SK-N-SH treated with all-trans-retinoic acid at 6 μM for 48 hours (cell line): ENCODE data around the gene CLOCK.

ENCODE experiments used
- ATAC-seq: fragments of 200-7000 bp; cut with Tn5 transposase; 3 replicates; pipeline ENCODE4 v1.9.1; 2020; ENCODE audit warnings: mild to moderate bottlenecking, moderate library complexity
- ARNTL ChIP-seq: fragments of 450-650 bp; formaldehyde crosslinking; IDR thresholded peaks from 2 replicates; pipeline ENCODE4 v1.5.0; 2020; ENCODE audit warnings: low read depth, mild to moderate bottlenecking, moderate library complexity, borderline replicate concordance
- BACH2 ChIP-seq: fragments of 250-450 bp; sonication (Bioruptor Pico); IDR thresholded peaks from 2 replicates; pipeline ENCODE4 v1.9.0; 2021; ENCODE audit warnings: mild to moderate bottlenecking, borderline replicate concordance
- CSDC2 ChIP-seq: fragments of 250-450 bp; sonication (Bioruptor Pico); IDR thresholded peaks from 2 replicates; pipeline ENCODE4 v1.5.0; 2020; ENCODE audit warnings: mild to moderate bottlenecking, moderate library complexity
- ESRRG ChIP-seq: fragments of 250-450 bp; sonication (Bioruptor Pico); IDR thresholded peaks from 2 replicates; pipeline ENCODE4 v1.6.1; 2021; ENCODE audit warnings: mild to moderate bottlenecking
- GLIS3 ChIP-seq: fragments of 250-450 bp; sonication (Bioruptor Pico); IDR thresholded peaks from 2 replicates; pipeline ENCODE4 v1.5.0; 2020; ENCODE audit warnings: mild to moderate bottlenecking, moderate library complexity
- ISL1 ChIP-seq: fragments of 250-450 bp; sonication (Bioruptor Pico); IDR thresholded peaks from 2 replicates; pipeline ENCODE4 v2.1.2; 2022; ENCODE audit warnings: mild to moderate bottlenecking, moderate library complexity
- OSR1 ChIP-seq: fragments of 250-450 bp; sonication (Bioruptor Pico); IDR thresholded peaks from 2 replicates; pipeline ENCODE4 v1.8.0; 2022; ENCODE audit warnings: moderate library complexity, mild to moderate bottlenecking, inconsistent platforms
- RARB ChIP-seq: fragments of 250-450 bp; sonication (Bioruptor Pico); IDR thresholded peaks from 2 replicates; pipeline ENCODE4 v1.8.0; 2021; ENCODE audit warnings: mild to moderate bottlenecking, moderate library complexity
- SNAI2 ChIP-seq: fragments of 250-450 bp; sonication (Bioruptor Pico); IDR thresholded peaks from 2 replicates; pipeline ENCODE4 v1.5.0; 2020; ENCODE audit warnings: mild to moderate bottlenecking, moderate library complexity
- TCF4 ChIP-seq: fragments of 250-450 bp; sonication (Bioruptor Pico); IDR thresholded peaks from 2 replicates; pipeline ENCODE4 v1.8.0; 2021; ENCODE audit warnings: mild to moderate bottlenecking, moderate library complexity, borderline replicate concordance
- TOX ChIP-seq: fragments of 250-450 bp; sonication (Bioruptor Pico); IDR thresholded peaks from 2 replicates; pipeline ENCODE4 v1.8.0; 2021; ENCODE audit warnings: mild to moderate bottlenecking, moderate library complexity, borderline replicate concordance
- ZC3H10 ChIP-seq: fragments of 250-450 bp; sonication (Bioruptor Pico); IDR thresholded peaks from 2 replicates; pipeline ENCODE4 v1.5.1; 2021; ENCODE audit warnings: mild to moderate bottlenecking, moderate library complexity
- ZFP3 ChIP-seq: fragments of 250-450 bp; sonication (Bioruptor Pico); IDR thresholded peaks from 2 replicates; pipeline ENCODE4 v1.5.0; 2020; ENCODE audit warnings: mild to moderate bottlenecking, moderate library complexity
- ZFP30 ChIP-seq: fragments of 450-650 bp; formaldehyde crosslinking; IDR thresholded peaks from 2 replicates; pipeline ENCODE4 v1.5.0; 2022; ENCODE audit warnings: mild to moderate bottlenecking, moderate library complexity
- ZNF565 ChIP-seq: fragments of 450-650 bp; formaldehyde crosslinking; conservative IDR thresholded peaks from 2 replicates; pipeline ENCODE4 v1.5.0; 2020; ENCODE audit warnings: low read depth, mild to moderate bottlenecking, moderate library complexity
- ZNF8 ChIP-seq: fragments of 450-650 bp; formaldehyde crosslinking; IDR thresholded peaks from 2 replicates; pipeline ENCODE4 v1.5.0; 2020; ENCODE audit warnings: mild to moderate bottlenecking, moderate library complexity
- TF ChIP-seq, protein P1 (sequence below): fragments of 250-450 bp; sonication (Bioruptor Pico); IDR thresholded peaks from 2 replicates; pipeline ENCODE4 v1.8.0; 2021; ENCODE audit warnings: low read depth, mild to moderate bottlenecking, moderate library complexity, borderline replicate concordance
- TF ChIP-seq, protein P2 (sequence below): fragments of 250-450 bp; sonication (Bioruptor Pico); IDR thresholded peaks from 2 replicates; pipeline ENCODE4 v1.5.0; 2020; ENCODE audit warnings: mild to moderate bottlenecking, moderate library complexity
- TF ChIP-seq, protein P3 (sequence below): fragments of 250-450 bp; sonication (Bioruptor Pico); IDR thresholded peaks from 2 replicates; pipeline ENCODE4 v1.5.1; 2020; ENCODE audit warnings: low read depth, mild to moderate bottlenecking, moderate library complexity
- TF ChIP-seq, protein P4 (sequence below): fragments of 250-450 bp; sonication (Bioruptor Pico); IDR thresholded peaks from 2 replicates; pipeline ENCODE4 v1.8.0; 2020; ENCODE audit warnings: mild to moderate bottlenecking, moderate library complexity, borderline replicate concordance
- TF ChIP-seq, protein P5 (sequence below): fragments of 250-450 bp; sonication (Bioruptor Pico); IDR thresholded peaks from 2 replicates; pipeline ENCODE4 v1.5.1; 2021; ENCODE audit warnings: mild to moderate bottlenecking, moderate library complexity

Gene CLOCK

DNA sequence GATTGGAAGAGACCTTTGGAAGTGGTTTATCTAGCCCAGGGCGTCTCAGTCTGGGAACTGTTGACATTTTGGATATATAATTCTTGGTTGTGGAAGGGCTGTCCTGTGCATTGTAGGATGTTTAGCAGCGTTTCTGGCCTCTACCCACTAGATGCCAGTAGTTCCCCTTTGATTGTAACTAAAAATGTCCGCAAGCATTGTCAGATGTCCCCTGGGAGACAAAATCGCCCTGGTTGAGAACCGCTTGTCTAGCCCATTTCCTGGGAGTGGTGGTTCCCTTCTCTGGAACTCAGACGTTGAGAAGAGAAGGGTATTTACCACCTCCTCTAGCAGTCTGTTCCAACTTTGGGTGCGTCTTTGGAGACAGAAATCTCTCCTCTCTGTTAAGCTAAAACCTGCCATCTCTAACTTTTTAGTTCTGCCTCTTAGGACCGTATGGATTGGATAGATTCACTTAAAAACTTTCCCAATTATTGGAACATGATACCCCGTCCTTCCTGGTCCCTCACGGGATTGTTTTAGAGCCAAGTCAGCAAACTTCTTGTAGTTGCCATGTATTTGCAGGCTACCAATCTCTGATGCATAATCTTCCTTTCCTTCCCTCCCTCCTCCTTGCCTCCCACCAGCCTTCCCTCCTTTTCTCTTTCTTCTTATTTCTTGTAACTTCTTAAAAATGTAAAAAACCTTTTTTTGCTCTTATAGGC lies 137.1 kb downstream of the CLOCK start:
- peak; percentile 59 for ATAC-seq
- no peak for TF ChIP-seq GLIS3
- no peak for TF ChIP-seq TOX
- TF ChIP-seq OSR1 (CRISPR knock-in tag), result no peak
- no peak for TF ChIP-seq ARNTL (CRISPR knock-in tag)
- TF ChIP-seq, protein P1, sequence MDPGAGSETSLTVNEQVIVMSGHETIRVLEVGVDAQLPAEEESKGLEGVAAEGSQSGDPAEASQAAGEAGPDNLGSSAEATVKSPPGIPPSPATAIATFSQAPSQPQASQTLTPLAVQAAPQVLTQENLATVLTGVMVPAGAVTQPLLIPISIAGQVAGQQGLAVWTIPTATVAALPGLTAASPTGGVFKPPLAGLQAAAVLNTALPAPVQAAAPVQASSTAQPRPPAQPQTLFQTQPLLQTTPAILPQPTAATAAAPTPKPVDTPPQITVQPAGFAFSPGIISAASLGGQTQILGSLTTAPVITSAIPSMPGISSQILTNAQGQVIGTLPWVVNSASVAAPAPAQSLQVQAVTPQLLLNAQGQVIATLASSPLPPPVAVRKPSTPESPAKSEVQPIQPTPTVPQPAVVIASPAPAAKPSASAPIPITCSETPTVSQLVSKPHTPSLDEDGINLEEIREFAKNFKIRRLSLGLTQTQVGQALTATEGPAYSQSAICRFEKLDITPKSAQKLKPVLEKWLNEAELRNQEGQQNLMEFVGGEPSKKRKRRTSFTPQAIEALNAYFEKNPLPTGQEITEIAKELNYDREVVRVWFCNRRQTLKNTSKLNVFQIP, result no peak
- no peak for TF ChIP-seq BACH2 (CRISPR knock-in tag)
- TF ChIP-seq RARB (CRISPR knock-in tag), result no peak
- TF ChIP-seq TCF4, result no peak
- TF ChIP-seq, protein P2, sequence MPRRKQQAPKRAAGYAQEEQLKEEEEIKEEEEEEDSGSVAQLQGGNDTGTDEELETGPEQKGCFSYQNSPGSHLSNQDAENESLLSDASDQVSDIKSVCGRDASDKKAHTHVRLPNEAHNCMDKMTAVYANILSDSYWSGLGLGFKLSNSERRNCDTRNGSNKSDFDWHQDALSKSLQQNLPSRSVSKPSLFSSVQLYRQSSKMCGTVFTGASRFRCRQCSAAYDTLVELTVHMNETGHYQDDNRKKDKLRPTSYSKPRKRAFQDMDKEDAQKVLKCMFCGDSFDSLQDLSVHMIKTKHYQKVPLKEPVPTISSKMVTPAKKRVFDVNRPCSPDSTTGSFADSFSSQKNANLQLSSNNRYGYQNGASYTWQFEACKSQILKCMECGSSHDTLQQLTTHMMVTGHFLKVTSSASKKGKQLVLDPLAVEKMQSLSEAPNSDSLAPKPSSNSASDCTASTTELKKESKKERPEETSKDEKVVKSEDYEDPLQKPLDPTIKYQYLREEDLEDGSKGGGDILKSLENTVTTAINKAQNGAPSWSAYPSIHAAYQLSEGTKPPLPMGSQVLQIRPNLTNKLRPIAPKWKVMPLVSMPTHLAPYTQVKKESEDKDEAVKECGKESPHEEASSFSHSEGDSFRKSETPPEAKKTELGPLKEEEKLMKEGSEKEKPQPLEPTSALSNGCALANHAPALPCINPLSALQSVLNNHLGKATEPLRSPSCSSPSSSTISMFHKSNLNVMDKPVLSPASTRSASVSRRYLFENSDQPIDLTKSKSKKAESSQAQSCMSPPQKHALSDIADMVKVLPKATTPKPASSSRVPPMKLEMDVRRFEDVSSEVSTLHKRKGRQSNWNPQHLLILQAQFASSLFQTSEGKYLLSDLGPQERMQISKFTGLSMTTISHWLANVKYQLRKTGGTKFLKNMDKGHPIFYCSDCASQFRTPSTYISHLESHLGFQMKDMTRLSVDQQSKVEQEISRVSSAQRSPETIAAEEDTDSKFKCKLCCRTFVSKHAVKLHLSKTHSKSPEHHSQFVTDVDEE (CRISPR knock-in tag), result no peak
- TF ChIP-seq ISL1 (CRISPR knock-in tag), result no peak
- TF ChIP-seq ESRRG (CRISPR knock-in tag), result no peak
- no peak for TF ChIP-seq ZNF8 (CRISPR knock-in tag)
- TF ChIP-seq CSDC2 (CRISPR knock-in tag), result no peak
- TF ChIP-seq ZFP3 (CRISPR knock-in tag), result no peak
- TF ChIP-seq, protein P3, sequence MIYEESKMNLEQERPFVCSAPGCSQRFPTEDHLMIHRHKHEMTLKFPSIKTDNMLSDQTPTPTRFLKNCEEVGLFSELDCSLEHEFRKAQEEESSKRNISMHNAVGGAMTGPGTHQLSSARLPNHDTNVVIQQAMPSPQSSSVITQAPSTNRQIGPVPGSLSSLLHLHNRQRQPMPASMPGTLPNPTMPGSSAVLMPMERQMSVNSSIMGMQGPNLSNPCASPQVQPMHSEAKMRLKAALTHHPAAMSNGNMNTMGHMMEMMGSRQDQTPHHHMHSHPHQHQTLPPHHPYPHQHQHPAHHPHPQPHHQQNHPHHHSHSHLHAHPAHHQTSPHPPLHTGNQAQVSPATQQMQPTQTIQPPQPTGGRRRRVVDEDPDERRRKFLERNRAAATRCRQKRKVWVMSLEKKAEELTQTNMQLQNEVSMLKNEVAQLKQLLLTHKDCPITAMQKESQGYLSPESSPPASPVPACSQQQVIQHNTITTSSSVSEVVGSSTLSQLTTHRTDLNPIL, result no peak
- TF ChIP-seq ZFP30 (CRISPR knock-in tag), result no peak
- no peak for TF ChIP-seq ZC3H10 (CRISPR knock-in tag)
- TF ChIP-seq, protein P4, sequence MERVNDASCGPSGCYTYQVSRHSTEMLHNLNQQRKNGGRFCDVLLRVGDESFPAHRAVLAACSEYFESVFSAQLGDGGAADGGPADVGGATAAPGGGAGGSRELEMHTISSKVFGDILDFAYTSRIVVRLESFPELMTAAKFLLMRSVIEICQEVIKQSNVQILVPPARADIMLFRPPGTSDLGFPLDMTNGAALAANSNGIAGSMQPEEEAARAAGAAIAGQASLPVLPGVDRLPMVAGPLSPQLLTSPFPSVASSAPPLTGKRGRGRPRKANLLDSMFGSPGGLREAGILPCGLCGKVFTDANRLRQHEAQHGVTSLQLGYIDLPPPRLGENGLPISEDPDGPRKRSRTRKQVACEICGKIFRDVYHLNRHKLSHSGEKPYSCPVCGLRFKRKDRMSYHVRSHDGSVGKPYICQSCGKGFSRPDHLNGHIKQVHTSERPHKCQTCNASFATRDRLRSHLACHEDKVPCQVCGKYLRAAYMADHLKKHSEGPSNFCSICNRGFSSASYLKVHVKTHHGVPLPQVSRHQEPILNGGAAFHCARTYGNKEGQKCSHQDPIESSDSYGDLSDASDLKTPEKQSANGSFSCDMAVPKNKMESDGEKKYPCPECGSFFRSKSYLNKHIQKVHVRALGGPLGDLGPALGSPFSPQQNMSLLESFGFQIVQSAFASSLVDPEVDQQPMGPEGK (CRISPR knock-in tag), result no peak
- no peak for TF ChIP-seq ZNF565 (CRISPR knock-in tag)
- TF ChIP-seq, protein P5, sequence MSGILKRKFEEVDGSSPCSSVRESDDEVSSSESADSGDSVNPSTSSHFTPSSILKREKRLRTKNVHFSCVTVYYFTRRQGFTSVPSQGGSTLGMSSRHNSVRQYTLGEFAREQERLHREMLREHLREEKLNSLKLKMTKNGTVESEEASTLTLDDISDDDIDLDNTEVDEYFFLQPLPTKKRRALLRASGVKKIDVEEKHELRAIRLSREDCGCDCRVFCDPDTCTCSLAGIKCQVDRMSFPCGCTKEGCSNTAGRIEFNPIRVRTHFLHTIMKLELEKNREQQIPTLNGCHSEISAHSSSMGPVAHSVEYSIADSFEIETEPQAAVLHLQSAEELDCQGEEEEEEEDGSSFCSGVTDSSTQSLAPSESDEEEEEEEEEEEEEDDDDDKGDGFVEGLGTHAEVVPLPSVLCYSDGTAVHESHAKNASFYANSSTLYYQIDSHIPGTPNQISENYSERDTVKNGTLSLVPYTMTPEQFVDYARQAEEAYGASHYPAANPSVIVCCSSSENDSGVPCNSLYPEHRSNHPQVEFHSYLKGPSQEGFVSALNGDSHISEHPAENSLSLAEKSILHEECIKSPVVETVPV (CRISPR knock-in tag), result no peak
- TF ChIP-seq, all 23 proteins: peak for 0

DNA sequence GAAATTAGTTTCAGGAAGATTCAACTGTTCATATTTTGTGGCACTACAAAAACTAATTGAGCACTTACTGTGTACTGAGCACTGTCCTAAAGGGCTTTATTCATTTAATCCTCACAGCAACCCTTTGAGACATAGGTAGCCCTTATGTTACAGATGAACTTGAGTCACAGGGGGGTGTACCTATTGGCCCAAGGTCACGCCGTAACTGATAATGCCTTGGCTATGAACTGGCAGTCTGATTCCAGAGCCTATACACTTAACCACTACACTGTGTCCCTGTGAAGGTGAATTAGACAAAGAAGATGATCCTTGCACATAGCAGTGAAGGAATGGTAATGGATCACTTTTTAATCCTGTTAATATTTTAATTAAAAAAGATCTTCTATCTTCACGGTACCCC lies 138.9 kb downstream of the CLOCK start:
- TF ChIP-seq GLIS3 (no peak), ZFP30 (CRISPR knock-in tag) (no peak)
- TF ChIP-seq, protein P5 (CRISPR knock-in tag), result no peak
- no peak for ATAC-seq

DNA sequence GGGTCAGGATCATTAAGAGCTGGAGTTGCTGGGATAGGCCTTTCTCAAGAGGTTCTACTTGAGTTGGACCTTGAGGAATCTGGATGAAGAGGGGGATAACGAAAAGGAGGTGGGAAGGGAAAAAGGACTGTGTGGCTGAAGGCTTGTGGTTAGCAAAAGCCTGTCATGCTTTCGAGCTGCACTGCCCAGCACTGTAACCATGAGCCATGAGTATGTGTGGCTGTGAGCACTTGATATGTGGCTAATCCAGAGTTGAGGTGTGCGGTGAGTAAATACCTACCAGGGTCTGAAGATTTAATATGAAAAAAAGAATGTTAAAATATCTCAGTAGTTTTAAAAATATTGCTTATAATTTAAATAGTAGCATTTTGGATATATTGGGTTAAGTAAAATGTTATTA lies 139.6 kb downstream of the CLOCK start:
- ATAC-seq, result no peak; the same call in 2 of the 3 replicates
- TF ChIP-seq BACH2 (CRISPR knock-in tag), result no peak
- no peak for TF ChIP-seq ISL1 (CRISPR knock-in tag)
- TF ChIP-seq, protein P2 (CRISPR knock-in tag), result no peak
- no peak for TF ChIP-seq ZNF565 (CRISPR knock-in tag)
- TF ChIP-seq SNAI2 (CRISPR knock-in tag), result no peak
- TF ChIP-seq, protein P3, result no peak
- TF ChIP-seq TOX, result no peak
